ENCODE measurements around the gene RAD21L1. TPM values are rescaled to one million over a fixed set of nuclear protein-coding genes. Genes with fewer than 3 reads are reported as not detected.

The RAD21L1 gene
- polyA plus RNA-seq, 1 donor = not detected

- no peak for DNase-seq
These were observed 48.9 kb downstream of the RAD21L1 start for GRCh38 chr20:1274485-1275311.

DNA sequence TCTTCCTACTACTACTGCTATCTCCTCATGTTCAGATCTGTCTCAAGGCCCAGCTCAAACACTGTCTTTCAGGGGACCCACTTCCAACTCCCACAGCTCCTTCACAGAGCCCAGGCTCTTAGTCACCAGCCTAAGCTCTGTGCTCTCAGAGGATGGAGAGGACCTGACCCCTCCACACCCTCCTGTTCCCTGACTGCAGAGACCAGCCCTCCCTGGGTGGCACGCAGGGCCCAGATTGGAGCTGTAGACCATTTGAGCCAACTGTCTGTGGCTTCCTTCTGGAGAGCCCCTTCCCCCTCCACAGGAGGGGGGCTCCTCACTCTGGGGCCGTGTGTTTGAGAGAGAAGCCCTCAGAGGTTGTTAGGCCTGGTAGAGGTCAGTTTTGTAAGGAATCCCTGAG lies 50.1 kb downstream of the RAD21L1 start:
- no peak for DNase-seq

GRCh38 chr20:1277529-1278322 lies 51.9 kb downstream of the RAD21L1 start:
- DNase-seq = no peak

DNA sequence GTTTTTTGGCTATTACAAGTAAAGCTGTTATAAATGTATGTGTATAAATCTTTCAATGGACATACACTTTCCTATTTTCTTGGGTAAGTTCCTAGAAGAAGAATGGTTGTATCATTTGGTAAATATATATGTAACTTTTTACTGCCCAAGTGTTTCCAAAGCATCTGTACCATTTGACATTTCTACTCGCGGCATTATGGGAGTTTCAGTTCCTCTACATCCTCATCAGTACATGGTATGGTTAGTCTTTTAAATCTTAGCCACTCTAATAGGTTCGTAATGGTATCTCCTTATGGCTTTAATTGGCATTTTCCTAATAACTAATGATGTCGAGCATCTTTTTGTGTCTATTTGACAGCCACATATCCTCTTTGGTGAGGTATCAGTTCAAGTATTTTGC lies 53.1 kb downstream of the RAD21L1 start:
- DNase-seq = no peak

DNA sequence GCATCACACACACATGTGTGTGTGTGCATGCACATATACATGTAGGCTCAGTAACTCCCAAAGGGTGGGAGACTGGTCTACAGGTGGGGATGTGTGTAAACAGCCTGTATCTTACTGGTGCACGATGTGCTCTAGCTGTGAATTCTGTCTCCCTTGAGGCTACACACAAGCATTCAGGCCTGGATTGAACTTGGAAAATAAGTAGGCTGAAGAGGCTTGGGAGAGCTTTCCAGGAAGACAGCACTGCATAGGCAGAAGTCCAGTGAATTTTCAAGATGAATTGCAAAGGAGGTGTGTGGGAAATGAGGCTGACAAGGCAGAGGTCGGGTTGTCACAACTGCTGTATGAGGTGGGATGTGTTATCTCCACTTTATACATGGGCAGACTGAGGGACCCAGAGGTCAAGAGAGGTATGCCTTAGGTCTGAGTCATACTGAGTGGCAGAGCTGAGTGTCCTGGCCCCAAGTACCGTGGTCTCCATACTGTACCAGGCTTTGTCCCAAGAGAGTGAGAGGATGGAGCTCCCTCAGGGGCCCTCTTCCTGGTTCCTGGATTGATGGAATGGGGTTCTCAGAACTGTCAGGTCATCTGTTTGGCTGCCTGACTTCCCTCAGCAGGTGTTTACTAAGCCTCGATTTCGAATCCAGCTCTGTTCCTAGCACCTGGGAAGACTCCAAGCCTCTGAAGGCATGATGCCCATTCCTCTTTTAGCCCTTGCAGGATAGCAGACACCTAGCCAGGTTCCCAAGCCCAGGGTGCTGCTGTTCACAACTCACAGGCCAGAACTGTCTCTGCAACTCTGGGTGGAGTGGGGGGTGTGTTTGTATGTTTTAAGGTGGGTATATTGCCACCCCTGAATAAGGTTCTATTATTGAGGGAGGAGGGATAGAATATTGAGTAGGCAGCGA lies 54.6 kb downstream of the RAD21L1 start:
- no peak for DNase-seq

DNA sequence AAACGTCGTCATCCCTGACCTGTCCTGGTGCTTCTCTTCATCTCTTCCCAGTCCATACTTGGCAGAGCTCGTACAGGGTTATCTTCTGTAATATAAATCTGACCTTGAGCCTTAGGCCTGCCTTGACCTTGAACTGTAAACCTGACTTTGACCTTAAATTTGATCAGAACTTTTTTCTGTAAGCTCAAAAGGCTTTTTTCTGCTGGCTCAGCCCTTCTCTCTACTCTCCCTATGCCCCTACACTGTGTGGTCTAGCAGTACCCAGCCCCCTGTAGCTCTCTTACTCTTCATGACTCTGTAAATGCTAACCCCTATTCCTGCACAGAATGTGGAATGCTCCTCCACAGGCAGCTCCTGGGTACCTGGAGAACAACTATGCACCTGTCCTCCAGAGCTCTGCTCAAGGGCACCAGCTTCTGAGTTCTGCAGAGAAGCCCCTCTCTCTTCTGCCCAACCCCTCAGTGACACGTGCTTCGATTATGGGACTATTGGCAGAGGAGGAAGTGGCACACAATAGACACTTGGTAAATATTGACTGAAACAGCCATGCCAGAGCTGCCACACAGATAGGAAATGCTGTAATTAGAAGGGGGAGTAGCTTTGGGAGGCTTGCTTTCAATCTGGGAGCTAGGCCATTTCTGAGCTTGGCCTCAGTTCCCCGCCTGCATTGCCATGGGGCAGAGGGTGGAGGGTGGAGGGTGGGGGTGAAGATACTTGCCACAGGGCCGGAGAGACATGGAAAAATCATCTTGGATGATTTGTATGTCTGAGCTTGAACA lies 55.6 kb downstream of the RAD21L1 start:
- DNase-seq = no peak

DNA sequence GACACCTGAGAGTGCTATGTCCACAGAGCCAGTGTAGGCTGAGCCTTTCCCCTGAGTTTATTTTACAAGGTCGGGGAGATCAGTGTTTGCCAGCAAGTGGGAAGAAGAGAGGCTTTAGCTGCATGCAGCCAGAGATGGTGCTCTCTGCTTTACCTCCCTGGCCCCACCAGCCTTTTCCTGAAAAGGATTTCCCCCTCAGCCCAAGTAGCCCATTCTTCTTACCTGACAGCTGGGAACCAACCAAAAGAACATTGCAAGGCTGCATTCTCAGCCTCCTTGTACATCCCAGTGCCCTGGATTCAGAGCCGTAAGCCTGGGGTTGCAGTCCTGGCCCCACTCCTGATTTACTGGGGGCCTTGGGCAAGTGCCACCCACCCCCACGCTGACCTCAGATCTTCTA lies 57.1 kb downstream of the RAD21L1 start:
- no peak for DNase-seq

DNA sequence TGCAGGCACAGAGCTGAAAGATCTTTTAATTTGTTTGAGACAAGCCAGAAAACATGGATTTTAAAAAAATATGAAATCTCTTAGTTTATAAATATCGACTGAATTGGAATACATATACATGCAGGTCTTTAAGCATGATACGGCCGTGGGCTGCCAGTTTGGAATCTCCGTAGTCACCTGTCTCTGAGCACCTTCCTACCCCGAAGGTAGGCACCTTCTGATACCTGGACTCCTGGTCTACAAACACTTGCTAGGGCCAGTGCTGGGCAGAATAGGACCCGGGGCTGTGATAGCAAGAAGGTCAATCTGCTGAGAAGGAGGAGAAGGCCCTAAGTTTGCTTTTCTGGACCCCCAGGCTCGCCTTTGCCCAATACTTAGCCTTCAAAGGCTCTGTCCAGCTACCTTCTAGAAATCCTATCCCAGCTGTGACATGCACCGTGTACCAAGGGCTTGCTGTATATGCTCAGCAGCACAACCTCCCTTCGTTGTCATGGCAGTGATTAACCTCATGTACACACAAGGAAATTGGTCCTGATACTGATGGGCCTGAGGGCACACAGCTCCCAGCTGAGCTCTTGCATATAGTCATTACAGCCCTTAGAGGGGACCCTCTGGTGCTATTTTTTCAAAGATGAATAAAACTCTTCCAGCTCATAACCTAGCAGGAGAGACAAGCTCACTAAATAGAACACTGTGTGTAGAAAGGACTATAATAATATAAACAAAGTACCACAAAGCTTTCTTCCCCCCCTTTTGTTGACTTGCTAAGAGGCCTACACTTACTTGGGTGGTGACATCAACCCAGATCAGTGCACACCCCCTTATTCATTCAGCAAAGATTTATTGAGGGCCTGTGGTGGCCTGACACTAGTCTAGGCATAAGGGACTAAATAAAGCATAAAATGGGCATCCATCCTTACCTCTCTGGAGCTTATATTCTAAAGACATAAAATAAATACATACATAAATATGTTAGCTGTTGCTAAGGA lies 58.0 kb downstream of the RAD21L1 start:
- DNase-seq = no peak

DNA sequence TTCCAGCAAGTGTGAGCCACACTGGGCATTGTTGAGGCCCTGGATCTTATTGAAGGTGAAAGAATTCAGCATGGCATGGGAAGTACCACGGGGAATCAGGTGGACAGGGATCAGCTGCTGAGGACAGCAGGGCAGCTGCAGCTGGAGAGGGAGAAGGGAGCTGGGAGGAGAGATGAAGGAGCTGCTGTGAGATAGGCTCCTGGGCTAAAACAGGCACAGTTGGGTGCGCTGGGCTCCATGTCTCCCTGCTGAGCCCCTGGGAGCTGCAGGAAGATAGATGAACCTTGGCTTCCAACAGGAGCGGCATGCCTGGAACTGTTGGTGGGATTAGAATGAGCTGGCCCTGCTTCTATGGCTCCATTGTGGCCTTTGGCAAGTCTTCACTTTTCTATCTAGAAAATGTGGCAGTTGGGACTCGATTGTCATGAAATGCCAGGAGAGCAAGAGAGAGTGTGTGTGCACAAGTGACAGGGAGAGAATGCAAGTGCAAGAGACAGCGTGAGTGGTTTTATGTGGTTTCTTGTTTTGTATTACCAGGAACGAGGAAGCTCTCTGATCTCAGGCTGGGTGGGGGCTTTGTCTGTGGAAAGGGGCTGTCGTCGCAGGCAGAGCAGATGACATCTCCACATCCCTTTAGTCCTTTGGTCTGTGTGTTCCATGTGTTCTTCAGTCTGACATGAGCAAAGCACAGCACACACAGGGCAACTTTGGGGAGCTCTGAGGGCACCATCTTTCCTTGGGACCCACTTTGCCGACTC lies 60.6 kb downstream of the RAD21L1 start:
- no peak for DNase-seq

GRCh38 chr20:1287306-1287705 lies 61.5 kb downstream of the RAD21L1 start:
- DNase-seq = no peak

- DNase-seq = no peak
These were observed 62.1 kb downstream of the RAD21L1 start for GRCh38 chr20:1287787-1288569.

DNA sequence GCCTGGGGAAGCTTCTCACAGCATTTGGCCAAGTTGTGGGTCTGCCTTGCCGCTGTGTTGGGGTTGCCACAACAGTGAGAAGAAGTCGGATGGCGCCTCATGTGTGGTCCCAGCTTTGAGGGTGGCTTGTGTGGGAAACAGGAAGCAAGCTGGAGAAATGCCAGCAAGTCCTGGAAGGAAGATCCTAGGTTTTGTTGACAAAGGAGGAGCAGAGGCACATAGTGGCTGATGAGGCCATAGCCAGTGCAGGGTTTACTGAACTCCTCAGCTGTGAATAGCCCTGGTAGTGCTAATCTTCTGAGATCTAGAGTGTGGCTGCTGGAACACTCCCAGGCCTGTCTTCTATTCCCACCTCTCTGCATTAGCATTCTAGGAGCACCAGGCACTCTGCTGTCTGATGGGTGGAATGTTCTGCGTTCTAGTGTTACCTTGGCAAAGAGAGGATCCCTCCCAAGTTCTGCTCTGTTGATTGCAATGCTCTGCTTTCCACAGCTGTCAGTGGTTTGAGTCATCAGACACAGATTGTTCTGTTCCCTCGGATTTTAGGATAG lies 65.4 kb downstream of the RAD21L1 start:
- DNase-seq = no peak

GRCh38 chr20:1292620-1293019 lies 66.8 kb downstream of the RAD21L1 start:
- no peak for DNase-seq

- DNase-seq = no peak
These were observed 68.0 kb downstream of the RAD21L1 start for GRCh38 chr20:1293641-1294379.

DNA sequence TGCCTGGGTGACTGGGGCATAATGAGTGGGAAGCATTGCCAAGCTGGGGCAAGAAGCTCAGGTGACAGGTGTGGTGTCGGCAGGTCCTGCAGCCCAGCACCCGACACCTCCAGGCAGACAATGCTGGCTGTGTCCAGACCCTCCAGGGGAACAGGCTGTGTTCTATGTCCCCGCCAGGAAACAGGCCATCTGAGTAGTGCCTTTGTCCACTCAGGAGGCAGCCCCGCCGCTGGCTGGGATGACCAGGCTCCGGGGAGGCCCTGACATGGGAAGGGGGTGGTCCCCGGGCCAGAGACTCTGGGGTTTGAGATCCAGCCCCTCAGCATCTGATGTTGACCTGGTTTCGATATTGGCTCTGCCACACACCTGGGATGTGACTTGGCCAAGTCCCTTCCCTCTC lies 68.7 kb downstream of the RAD21L1 start:
- DNase-seq = no peak

DNA sequence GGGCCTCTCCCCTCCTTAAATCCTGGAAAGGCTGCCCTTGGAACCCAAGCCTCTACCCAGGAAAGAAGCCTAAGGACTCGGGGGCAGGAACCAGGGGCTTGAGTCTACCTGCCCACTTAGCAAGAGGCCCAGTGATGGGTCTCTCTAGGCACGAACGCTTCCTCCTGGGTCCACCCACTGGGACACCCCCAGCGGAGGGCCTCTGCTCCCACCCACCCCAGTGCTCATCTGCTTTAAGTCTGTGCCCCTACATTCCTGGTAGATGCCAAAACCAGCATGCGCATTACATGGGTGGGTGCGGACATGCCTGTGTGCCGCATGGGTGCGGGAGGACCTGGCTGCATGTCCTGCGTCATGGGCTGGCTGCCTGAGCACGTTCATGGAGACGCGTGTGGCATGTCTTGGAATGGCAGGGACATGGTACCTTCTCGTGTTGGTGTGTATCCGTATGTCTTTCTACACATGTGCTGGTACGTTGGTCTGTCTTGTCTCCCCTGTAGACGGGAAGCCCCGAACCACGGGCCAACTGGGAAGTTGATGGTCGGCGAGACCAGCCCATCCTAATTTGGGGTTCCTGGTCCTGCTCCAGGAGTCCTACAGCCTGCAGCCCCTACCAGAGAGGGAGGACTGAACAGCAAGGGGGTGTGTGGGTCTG lies 69.6 kb downstream of the RAD21L1 start:
- no peak for DNase-seq

GRCh38 chr20:1296117-1296610 lies 70.3 kb downstream of the RAD21L1 start:
- DNase-seq = no peak

All from hindlimb muscle (tissue), 1 donor.